GM11168 (cell line): ENCODE measurements around the gene KNOP1.
"Not testable (repeated sequence)": the region's sequence is repeated elsewhere in the genome, so short reads cannot be mapped to it uniquely, and the experiment has no call there.

Experiments
- in situ Hi-C: fragments of 300-500 bp; cut with MboI; formaldehyde crosslinking; loops from one replicate; pipeline ENCODE4 v1.12.0; 2022; ENCODE audit warnings: low sequenced_read_pairs; ENCODE audit not compliant: unreplicated experiment

The KNOP1 gene

GRCh38 chr16:19743816-19744159 is 25.8 kb upstream of the KNOP1 start:
- in situ Hi-C loops, result no loop called here

GRCh38 chr16:19741354-19741753 is 23.3 kb upstream of the KNOP1 start:
- in situ Hi-C loops, result no loop called here

DNA sequence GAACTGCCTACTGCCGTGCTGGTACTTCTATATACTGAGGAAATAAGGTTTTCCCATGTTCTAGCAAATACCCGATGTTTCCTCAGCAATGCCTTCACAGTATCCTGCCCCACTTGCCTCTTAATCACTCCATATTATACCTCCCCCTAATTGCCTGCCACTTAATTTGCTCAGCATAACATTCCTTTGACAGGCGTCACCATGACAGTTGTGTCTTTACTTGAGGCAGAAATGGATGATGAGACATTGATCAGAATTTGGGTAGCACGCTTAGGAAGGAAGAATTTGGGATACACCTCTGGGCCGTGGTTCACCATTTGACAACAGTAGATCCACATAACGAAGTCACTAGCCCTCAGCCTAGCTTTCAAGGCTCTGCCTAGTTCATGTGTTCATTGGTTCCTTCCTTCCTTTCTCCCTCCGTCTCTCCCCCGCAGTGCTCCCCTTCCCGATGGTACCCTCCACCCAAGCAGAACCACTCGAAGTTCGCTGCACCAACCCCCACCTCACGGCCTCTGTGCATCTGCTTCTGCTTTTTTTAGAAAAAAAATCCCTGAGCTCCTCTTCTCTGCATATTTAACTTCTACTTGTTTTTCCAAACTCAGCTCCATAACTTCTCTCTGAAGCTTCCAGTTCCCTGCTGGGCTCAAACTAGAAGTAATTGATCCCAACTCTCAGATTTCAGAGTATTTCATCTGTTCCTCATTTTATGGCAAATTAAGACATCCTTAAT is 19.4 kb upstream of the KNOP1 start:
- in situ Hi-C loops, result no loop called here

DNA sequence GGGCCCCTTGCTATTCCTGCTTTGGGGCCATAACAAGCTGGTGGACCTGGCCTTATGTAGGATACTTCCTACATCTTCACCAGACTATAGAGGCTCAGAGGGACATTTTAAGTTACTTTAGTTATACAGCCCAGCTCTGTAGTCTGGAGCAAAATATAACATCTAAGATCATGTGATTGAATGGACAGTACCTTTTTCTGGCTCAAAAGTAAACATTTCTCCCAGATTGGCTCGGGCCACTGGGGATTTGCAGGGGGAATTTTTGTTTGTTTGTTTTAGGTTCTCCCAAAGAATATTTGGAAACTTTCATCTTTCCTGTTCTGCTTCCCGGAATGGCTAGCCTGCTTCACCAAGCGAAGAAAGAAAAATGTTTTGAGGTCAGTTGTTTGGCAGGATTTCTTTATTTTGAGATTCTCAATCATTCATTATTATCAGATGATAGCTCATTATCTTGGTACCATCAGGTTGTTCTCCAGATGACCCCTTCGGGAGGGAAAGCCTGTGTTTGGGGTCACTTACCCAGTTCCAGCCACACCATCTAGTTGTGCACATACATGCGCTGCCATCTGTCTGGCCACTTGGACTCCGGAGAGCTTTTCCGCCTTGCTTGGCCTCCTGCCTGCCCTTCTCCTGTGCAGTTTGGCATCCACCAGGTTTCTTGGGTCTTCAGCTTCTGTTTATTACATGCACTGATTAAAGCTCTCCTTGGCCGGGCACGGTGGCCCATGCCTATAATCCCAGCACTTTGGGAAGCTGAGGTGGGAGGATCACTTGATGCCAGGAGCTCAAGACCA is 17.2 kb upstream of the KNOP1 start:
- in situ Hi-C loops, result no loop called here

DNA sequence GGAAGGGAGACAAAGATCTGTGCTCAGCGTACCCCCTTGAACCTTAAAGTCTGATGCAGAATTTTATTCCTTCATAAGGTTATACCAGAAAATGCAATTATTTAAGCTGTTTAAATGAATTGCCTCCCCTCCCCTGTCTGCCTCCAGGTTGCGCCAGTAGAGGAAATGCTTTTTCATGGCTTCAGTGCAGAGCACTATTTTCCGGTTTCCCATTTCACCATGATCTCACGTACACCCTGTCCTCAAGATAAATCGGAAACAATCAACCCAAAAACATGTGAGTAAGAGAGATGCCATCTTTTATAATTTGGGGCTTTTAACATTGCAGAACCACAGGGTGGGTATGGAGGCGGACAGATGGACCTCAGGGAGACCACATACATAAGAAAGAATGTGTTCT is 15.5 kb upstream of the KNOP1 start:
- in situ Hi-C loops, result no loop called here

DNA sequence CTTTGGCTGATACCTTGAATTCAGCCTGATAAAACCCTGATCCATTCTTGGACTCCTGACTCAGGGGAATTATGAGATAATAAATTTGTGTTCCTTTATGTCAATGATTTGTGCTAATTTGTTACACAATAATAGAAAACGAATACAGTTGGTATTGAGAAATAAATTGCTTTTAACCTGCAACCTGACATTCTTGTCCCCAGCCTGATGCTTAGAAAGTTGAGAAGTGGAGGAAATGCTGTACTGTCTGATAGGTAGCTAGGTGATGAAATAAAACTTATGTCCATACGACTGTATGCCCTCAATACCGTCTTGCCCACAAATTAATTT is 10.6 kb upstream of the KNOP1 start:
- in situ Hi-C loops, result no loop called here

DNA sequence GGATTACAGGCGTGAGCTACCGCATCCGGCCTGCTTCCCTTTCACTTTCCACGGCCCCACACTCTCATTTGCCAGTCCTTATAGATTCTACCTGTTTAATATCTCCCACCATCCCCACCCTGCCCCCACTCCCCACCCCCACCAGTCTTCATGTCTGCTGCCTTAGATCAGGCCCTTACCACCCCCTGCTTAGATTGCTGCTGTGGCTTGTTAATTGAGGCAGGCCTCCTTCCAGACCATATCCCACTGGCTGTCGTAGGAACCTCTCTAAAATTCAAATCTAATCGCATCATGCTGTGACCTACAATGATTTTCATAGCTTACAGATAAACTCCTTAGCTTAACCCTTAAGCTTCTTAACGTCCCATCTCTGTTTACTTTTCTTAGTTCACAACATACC is 5.0 kb upstream of the KNOP1 start:
- in situ Hi-C loops, result no loop called here

DNA sequence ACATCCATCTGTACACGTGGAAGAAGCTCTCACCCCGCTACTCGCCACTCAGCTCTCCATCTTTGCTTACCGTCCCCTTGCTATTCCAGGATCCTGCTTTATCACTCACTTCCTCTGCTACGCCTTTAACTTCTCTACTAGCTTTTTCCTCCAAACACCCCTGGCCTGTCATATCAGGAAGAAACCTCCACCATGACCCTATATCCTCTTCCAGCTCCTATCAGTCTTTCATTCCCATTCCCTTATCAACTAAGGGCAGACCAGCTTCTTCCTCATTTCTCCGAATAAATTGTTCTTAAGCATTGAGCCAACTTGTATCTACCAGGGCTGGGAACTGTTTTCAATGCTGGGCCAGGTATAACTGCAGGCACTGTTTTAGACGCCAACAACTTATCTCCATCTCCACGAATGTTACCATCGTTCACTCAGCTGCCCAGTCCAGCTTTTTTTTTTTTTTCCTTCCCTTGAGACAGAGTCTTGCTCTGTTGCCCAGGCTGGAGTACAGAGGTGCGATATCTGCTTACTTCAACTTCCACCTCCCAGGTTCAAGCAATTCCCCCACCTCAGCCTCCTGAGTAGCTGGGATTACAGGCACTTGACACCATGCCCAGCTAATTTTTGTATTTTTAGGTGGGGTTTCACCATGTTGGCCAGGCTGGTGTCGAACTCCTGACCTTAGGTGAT is 4.4 kb upstream of the KNOP1 start:
- in situ Hi-C loops, result no loop called here

GRCh38 chr16:19718624-19718965 is 568 bp upstream of the KNOP1 start:
- in situ Hi-C loops, result no loop called here

DNA sequence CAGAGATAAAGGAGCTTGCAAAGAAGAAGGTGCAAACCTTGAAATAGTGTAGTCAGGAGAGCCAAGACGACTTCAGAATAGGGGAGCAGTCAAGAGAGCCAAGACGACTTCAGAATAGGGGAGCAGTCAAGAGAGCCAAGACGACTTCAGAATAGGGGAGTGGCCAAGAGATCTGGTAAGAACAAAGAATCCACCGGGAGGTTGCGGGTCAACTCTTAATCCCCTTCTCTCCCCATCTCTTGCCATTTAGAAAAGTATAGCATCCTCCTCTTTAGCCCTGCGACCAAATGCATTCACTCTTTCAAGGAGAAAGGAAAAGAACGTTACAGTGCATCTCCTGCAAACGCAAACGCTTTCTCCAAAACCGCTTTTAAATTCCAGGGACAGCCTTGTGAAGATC is 713 bp downstream of the KNOP1 start:
- in situ Hi-C loops, result no loop called here

DNA sequence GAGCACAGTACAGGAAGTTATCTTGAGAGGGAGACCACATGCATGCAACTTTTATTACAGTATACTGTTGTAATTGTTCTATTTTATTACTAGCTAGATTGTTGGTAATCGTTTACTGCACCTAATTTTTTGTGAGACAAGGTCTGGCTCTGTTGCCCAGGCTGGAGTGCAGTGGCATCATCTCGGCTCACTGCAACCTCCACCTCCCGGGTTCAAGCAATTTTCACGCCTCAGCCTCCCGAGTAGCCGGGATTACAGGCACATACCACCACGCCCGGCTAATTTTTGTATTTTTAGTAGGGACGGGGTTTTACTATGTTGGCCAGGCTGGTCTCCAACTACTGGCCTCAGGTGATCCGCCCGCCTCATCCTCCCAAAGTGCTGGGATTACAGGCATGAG is 1.3 kb downstream of the KNOP1 start:
- in situ Hi-C loops, result not testable (repeated sequence)

GRCh38 chr16:19716183-19716582 is 1.8 kb downstream of the KNOP1 start:
- in situ Hi-C loops, result no loop called here

DNA sequence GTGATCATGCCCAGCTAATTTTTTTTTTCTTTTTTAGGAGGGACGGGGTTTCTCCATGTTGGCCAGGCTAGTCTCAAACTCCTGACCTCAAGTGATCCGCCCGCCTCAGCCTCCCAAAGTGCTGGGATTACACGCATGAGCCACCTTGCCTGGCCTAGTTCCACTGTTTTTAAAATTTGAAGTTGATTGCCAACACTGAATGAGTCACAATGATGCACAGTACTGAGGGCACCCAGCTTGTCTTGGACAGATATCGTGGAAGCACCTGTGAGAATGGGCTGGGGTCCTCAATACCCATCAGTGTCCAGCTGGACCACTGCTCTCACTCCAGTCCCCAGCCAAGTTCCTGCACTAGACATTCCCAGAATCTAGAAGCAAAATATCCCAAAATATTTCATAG is 2.5 kb downstream of the KNOP1 start:
- in situ Hi-C loops, result no loop called here

- in situ Hi-C loops, result no loop called here
Observed at GRCh38 chr16:19713697-19714096, 4.3 kb downstream of the KNOP1 start.

GRCh38 chr16:19712418-19713058 is 5.5 kb downstream of the KNOP1 start:
- in situ Hi-C loops, result no loop called here

GRCh38 chr16:19711643-19712042 is 6.4 kb downstream of the KNOP1 start:
- in situ Hi-C loops, result no loop called here

- in situ Hi-C loops, result no loop called here
Observed at GRCh38 chr16:19710991-19711545, 7.0 kb downstream of the KNOP1 start.

DNA sequence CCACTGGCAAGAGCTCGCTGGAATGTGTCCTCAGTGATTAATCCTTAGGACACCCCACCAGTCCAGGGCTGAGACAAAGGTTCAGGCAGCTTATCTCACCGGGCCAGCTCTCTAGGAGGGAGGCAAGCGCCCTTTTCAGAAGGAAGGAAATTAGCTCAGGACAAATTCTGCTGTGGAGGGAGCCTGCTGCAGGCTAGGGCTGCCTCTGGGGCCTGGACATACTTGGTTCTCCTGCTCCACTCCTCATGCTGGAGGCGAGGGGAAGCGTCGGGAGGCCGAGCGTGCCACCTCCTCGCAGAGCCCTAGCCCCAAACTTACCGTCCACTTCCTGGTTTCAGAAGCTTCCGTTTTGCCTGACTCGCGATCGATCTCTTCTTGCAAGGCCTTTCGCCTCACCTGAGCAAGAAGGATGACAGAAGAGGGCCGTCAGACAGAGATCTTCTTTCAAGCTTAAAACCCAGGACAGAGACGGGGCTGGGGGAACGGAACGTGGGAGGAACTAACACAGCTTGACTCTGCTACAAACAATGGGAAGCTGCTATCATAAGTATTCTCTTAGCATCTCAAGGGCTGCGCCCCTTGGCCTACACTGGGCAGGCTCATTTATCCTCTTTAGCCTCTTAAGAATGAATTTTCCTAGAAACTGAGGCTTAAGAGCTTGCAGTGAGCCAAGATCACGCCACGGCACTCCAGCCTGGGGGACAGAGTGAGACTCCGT is 7.7 kb downstream of the KNOP1 start:
- in situ Hi-C loops, result no loop called here

DNA sequence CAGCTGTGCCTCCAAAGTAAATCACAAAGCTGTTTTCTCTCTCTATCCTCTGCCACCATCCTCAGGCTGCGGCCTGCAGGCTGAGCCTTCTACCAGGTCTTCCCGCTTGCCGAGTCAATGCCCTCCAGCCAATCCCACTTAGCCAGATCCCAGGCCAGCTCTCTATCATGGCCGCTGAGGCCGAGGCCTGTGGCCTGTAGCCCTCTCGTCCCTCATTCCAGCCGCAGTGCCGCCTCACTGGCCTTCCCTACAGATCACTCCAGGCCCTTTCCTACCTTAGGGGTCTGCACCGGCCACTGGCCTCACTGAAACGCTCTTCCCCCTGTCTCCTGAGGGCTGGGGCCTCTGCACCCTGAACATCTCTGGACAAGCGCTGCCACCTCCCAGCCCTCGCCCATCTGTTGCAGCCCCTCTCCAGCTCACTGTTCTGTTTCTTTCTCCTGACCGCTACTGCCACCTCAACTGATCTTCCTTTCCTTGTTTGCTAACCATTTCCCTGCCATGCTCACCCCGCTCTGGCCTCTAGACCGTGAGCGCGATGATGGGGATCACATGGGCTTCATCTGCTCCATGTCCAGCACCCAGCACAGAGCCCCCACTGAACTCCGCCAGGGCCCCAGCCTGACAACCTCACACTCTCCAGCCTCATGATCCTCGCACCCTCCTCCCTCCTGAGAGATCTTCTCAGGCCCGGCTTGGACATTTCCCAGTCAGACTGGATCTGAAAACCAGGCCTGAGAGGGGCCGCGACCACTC is 8.5 kb downstream of the KNOP1 start:
- in situ Hi-C loops, result no loop called here
